Measurements from ENCODE around the gene RGS6.
"Not testable (repeated sequence)": the region's sequence is repeated elsewhere in the genome, so short reads cannot be mapped to it uniquely, and the experiment has no call there.

The RGS6 gene

DNA sequence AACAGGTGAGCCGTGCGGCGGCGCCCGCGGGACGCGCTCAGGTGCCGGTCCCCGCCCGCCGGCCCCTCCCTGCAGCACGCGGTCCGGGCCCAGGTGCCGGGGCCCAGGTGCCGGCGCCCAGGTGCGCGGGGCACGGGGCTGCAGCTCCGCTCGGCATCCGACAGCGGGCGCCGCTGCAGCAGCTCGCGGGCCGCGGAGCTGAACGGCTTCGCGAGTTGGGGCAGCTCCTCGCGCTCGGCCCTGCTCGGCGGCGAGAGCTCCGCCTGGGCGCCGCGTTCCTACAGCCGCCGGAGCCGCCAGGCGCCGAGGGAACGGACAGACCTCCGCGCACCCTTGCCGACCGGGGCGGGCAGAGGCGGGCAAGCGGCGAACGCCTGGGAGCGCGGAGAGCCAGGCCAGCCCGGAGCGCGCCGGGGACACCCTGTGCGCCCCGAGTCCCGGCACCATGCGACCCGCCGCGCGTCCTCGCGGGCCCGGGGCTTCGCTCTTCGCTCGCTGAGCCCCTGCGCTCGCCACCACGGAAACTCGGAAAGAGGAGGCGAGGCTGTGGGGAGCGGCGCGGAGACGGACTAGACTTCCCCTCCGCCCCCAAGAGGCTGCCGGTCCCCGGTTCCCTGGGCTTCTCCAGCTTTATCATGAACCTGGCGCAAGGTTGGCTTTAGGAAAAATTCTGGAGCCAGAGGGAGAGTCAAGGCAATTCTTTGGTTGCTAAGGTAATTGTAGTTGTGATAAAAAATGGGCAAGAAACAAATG, at the start of gene RGS6:
RGS6 (plus strand) TSS at position 201 of the 753 bp plus-strand sequence.
- DNase-seq = peak; percentile 62

DNA sequence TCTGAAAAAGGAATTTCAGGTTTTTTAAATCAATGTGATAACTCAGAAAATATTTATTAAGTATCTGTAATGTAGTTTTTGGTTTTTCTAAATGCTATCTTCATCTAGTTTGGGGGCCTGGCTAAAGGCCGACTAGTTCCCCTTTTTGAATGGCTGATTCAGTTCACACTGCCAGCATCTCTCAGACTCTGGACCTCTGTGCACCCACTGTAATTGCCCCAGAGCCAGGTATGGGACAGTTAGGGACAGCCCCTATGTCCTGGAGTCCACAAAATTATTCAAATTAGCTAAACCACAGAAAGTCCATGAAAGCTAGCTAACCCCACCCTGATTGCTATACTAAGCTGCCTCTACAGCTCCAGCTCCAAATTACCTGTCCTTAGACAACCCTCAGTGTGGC, 49.1 kb upstream of the RGS6 start:
- DNase-seq = no peak

DNA sequence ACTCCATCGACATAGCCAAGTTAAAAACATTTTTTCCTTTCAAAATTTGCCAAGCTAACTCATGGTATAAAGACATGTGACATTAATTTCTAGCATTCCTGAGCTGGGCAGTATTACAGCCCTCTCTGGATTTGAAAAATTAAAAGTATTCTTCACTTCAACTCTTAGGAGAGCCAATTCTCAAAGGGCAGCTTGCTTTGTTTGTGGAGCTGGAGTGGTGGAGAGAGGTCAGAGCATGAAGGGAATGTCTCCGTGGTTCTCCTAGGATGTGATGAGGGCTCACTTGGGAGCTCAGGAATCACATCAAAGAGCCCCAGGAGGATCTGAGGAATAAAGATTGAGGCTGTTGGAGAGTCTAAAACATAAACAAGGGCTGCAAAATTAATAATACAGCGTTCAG, 46.9 kb upstream of the RGS6 start:
- no peak for DNase-seq

DNA sequence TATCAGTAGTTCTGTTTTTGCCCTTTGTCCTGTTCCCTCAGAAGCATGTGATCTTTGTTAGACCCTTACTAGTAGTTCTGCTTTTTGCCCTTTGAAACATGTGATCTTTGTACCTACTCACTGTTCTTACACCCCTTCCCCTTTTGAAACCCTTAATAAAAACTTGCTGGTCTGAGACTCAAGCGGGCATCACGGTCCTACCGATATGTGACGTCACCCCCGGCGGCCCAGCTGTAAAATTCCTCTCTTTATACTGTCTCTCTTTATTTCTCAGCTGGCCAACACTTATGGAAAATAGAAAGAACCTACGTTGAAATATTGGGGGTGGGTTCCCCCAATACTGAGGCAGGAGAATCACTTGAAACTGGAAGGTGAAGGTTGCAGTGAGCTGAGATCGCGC, 44.4 kb upstream of the RGS6 start:
- not testable (repeated sequence) for DNase-seq

DNA sequence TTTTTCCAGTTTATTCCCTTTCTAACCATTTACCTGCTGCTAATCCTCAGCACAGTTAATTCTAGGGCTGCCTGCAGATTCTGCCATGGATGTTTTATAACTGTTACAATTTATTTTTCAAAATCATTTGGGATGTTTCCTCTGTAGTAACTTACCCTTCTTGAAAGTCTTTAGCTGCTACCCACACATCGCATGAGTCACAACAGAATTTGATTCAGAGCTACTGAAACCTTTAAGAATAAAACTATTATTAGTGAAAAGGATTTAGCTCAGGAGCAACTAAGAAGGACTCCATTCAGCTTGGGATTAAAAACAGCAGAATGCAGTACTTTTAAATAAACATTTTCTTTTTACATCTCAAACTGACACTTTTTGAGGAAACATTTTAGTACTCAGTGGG, 41.7 kb upstream of the RGS6 start:
- no peak for DNase-seq

DNA sequence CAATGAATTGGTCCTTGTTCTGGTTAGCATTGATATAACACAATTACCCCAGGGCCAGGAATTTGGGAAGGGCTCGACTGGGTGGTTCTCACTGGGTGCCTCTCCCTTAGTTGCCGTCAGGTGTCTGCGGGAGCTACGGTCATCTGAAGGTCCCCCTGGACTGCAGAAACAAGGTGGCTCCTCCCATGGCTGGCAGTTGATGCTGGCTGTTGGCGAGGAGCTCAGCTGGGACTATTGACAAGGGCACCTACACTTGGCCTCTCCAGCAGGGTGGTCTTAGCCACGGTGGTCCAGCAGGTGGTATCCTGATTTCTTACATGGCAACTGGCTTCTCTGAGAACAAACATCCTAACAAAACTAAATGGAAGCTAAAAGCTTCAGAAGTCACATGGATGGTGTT, 41.0 kb upstream of the RGS6 start:
- DNase-seq = no peak

DNA sequence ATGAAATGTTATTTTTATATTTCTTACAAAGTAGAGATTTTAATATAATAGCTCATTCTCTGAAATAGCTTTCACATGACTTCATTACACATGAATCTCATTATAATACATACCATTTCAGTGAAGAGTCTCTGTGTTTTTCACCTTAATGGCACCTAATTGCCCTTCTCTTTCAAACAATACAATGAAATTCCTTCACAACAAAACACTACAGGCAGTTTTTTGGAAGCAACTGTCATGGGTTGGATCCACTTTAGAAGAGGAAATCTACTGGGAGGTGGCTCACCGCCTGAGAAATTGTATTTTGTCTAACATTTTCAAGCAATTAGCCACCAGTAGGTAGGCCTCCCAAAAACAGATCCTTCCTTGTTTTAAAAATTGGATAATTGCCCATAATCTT, 40.3 kb upstream of the RGS6 start:
- no peak for DNase-seq

DNA sequence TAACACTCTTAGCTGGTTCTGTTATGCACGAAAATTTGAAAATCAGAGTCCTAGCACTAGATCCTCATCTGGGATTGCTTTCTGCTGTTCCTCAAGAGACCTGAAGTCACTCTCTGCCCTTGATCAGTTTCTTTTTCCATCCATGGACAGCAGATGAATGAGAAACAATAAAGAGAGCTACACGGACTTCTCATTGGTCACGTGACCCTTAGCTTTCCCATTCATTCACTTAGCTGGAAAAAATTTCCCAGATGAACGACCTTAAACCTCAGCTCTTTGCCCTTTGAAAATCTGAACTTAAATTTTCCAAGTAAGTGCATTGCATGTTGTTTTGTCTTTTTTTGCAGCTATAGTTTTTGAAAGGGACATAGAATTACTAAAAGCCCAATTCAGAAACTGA, 27.2 kb upstream of the RGS6 start:
- no peak for DNase-seq

DNA sequence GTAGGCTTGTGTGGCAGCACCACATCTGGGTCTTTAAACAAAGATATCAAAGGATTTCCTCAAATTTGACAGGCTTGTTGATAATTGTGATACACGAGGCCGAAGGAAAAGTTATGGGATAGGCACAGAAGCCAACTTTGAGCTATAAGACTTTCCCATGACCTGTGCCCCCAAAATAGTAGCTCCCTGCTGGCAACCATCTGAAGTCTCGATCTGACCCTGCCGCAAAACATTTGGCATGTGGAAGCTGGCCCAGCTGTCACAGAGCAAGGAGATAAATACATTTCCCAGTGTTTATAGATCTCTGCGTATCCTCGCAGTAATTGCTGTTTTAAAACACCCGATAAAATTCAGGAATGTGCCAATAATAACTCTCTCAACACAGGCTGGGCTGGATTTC, 26.4 kb upstream of the RGS6 start:
- DNase-seq = no peak

DNA sequence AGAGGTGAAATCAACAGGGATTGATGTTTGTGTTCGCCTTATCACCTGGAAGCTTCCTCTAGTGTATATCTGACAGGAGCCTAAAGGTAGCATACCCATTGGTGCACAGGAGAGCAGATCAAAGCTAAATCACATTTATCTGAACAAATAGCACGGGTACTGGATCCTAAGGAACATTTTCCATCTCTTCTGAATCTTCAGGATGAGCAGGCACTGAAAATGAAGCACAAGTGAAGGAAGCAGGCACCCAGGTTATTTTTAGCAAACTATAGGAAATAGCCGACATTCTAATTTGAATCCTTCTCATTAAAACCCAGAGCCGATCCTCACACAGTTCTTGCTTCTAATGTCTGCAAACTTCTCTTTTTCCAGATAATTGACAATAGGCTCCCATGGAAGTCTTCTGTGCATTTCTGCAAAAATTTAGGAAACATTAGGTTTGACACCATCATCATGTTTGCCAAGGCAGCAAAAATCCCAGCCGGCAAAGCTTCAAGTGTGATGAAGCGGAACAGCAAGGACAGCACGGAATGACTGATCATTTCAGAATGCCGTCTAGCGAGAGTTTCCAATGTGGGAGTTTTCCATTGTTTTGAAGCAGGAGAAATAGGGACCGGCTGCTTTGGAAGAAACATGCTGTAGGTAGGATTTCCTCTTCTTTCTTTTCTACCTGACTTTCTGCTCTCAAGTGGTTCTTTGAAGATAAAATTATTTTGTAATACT, 24.3 kb upstream of the RGS6 start:
- DNase-seq = no peak

DNA sequence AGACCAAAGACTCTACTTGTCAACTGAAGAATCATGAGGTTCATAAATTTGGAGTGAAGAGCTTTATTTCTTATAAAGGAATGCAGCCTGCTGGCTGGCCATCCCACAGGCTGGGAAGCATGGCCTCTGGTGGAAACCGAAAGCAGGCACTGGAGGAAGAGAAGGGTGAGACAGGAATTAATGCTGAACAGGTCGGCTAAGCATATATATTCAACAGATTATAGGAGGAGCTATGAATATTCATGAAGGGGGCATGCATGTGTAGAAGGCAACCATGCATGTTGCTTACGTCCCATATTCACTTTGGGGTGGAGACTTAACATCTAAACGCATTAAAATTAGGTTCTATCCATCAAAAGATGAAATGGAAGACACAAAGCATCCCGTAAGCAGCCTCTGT, 20.6 kb upstream of the RGS6 start:
- DNase-seq = no peak

DNA sequence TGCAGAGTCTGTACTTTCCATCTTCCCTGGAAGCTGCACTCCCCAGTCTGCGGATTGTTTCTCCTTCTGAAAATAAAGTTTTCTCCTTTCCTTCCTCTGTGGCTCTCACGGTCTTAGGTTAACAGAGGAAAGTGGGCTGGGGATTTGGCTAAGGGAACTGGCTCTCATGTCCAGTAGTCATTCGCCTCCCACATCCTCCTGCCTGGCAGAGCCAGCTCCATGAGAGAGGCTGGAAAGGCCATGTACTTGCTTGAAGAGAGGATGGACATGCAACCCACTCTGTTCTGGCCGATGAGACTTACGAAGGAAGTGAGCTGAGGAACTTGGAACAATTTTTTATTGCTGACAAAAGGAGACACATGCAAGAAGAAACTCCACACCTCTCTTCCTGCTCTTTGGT, 18.9 kb upstream of the RGS6 start:
- DNase-seq = no peak

DNA sequence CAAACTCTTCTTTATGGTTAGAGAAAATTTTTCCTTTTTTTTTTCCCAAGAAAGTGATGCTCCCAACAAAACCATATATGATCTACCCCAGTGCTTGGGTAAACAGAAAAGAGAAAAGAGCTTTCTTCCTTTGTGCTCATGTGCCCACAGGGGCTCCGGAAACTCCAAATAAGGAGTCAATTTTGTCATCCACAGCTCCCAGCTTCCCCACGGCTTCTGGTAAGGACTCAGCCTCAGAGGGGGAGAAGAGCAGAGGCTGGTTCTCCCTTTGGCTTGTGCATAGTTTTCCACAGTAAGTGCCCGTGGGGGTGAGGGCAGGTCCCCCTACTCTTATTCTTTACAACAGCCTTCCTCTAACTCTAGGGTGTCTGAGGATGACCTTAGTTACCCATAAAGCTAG, 13.3 kb upstream of the RGS6 start:
- no peak for DNase-seq

DNA sequence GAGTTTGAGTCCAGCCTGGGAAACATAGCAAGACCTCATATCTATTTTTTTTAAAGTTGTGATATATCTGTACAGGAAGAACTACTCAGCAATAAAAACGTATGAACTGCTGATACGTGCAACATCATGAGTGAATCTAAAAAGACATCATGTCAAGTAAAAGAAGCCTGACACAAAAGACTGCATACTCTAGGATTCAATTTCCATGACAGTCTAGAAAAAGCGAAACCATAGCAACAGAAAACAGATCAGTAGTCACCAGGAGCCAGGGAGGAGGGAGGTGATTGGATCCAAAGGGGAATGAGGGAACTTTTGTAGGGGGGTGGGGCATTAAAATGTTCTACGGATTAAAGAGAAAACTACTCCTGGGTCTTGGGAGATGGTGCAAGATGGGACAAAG, 8.7 kb upstream of the RGS6 start:
- no peak for DNase-seq

DNA sequence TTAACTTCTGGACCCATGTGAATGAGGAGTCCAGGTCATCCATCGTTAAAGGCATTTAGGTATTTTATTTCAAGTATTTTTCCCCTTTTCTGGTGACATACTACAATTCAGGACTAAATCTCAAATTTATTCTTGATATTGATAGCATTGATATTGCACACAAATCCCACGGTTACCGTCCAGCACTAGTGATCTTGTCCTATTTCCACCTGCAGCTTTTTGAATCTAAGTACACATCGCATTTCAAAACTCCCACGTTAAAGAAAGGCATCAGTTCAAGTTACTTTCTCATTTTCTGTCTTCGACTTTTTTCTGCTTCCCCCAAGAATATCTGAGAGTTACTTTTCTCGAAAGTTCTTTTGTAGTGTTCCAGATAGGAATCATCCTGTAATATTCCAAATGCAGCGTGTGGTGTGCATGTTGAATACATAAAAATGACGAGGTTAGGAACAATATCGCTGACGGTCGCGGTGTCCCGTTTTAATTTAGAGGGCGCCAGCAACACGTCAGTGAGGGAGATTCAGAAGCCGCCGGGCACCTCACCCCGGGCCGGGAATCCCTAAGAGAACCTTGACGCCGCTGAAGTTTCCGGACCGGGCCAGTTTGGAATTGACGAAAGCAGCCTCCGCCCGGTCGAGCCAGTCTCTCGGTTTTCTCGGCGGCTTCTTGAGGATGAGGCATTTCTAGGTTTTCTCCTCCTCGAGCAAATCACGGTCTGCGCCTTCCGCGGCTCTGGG, 569 bp upstream of the RGS6 start:
- no peak for DNase-seq

DNA sequence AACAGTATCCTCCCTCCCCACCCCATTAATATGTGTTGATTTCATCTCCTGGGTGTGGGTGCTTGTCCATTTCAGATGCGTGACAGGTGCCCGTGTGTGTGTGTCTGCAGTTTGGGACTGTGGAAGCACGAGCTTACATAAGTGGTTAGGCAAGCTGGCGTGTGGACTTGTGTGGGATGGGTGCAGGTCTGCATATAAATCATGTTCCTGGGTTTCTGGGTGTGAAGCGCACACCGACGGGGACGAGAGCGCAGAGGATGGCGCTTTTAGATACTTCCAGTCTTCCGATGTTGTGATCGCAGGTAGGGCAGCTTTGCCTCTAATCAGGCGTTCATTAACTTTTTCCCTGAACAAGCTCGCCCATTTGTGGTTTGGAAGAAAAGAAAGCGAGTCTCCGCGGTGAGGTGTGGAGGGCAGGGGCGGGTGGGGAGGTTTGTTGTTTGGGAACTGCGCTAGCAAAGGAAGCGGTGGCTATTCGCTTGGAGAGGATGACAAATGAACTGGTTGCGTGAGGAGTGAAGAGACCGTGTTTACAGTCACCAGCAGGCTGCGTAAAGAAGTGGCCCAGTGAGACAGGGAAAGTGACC, 865 bp downstream of the RGS6 start:
- DNase-seq = no peak

DNA sequence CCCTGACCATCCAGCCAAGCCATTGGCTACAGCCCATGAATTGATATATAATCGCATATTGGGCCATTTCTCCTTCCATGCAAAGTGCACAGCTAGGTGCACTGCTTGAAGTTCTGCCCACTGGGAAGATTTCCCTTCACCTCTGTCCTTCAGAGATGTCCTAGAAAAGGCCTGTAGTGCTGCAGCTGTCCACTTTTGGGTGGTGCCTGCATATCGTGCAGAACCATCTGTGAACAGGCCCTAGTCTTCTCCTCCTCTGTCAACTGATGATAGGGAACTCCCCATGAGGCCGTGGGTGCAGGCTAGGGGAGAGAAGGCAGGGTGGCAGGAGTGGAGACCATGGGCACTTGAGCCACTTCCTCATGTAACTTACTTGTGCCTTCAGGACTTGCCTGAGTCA, 6.0 kb downstream of the RGS6 start:
- not testable (repeated sequence) for DNase-seq

DNA sequence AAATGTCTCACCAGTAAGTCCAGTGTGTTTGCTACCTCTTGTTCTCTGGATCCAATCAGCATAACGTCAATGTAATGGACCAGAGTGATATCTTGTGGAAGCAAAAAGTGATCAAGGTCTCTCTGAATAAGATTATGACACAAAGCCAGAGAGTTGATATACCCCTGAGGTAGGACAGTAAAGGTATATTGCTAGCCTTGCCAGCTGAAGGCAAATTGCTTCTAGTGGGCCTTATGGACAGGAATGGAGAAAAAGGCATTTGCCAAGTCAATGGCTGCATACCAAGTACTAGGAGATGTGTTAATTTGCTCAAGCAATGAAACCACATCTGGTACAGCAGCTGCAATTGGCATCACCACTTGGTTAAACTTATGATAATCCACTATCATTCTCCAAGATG, 7.1 kb downstream of the RGS6 start:
- not testable (repeated sequence) for DNase-seq

DNA sequence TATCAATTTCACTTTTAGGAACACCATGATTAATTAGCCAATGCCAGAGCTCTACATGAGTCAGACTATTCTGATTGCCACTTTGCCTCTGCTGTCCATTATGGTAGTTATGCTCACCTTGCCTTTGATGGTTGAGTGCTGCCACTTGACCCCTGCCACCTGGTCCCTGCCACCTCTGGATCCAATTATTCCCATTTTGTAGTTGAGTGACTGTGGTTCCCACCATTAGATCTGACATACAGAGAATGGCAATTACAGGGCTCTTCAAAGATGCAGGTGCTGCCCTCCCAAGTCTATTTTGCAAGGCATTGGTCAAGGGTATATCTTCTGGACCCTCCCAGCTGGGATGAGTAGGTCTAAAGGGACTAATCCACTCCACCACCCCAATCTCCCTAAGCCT, 8.3 kb downstream of the RGS6 start:
- not testable (repeated sequence) for DNase-seq

DNA sequence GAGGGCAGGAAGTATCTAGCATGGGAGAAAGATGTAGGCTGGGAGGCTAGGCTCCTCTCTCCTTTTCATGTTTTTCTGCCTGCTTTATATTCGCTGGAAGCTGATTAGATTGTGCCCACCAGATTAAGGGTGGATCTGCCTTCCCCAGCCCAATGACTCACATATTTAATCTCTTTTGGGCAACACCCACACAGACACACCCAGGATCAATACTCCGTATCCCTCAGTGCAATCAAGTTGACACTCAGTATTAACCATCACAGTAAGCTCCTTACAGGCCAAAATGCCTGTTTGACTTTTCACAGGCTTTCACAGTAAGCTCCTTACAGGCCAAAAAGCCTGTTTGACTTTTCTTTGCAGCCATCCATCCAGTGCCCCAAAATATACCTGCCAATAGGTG, 9.4 kb downstream of the RGS6 start:
- DNase-seq = not testable (repeated sequence)

DNA sequence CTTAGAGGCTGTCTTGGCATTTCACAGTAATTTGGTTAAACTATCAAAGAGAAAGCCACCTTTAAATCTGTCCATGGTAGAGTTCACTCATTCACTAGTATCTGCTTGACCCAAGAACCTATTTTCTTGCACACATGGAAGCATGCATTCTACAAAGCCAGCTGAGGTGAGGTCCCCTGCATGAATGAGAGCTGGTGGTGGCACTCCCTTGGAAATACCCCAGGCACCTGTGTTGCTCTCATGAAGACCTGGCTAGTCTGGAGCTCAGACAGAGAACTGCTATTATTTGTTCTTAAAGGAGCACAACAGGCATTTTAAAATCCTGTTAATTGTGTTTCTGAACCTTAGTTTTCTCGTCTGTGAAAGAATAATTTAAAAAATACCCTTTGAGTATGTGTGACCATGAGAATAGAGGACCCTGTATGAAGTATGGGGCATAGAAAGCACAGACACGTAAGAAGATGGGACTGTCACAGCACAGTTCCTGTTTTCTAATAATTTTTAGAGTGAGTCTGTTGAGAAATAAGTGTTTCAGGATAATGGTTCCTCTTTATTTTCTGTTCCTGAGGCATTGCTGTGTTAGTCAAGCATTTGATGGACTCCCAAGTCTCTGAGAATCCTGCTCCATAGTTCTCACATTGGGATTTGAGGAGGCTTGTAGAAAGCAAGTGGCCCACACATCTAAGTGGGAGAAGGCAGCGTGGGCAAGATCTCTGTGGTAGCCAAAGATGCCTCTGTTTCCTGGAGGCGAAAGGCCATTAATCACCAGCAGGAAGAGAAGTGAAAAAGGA, 10.9 kb downstream of the RGS6 start:
- DNase-seq = no peak

DNA sequence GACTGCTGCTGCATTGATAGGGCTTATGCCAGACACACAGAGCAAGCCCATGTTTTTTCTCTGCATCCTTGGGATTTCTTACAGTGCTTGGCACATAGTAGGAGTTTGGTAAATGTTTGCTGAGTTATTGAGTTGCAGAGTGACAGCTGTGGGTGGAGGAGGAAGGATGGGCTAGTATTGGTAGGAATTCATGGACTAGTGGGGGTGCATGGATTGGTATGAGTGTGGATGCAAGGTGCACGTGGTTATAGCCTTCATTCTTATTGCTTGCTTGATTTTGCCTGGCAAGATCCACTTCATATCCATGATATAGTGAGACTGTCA, 11.4 kb downstream of the RGS6 start:
- DNase-seq = no peak

DNA sequence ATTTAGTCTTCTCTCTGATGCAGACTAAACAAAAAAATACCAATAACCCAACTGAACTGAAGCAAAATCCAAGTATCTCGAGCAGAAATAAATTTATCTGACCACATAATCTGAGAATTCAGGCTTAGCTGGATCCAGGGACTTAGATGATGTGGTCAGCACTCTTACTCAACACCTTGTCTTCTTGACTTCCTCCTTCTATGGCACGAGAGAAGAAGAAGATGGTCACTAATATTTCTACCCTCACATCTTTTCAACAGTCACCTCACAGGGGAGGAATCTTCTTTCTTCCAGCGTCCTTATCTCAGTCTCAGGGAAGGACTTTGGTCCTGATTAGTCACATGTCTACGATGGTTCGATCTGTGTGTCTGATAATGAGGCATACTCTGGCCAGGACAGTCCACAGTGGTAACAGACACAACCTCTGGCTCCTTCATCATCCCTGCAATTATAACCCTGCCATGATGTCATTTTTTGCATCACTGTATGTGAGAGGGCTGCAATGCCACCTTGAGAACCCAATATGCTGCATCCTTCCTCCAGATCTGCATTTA, 15.8 kb downstream of the RGS6 start:
- DNase-seq = no peak
